ENCODE data around the gene INTS6L.

GRCh38 chrX:135531813-135532212 lies 11.4 kb downstream of the INTS6L start:
- TF ChIP-seq CTCF (conservative IDR thresholded peaks at IDR 0.05; ENCODE audit: low read length): no peak
- TF ChIP-seq EZH2phosphoT487 (IDR thresholded peaks at IDR 0.05; ENCODE audit: borderline replicate concordance): no peak
